ENCODE measurements around the gene MINDY2.
"Not testable (repeated sequence)": the region's sequence is repeated elsewhere in the genome, so short reads cannot be mapped to it uniquely, and the experiment has no call there.

The MINDY2 gene

DNA sequence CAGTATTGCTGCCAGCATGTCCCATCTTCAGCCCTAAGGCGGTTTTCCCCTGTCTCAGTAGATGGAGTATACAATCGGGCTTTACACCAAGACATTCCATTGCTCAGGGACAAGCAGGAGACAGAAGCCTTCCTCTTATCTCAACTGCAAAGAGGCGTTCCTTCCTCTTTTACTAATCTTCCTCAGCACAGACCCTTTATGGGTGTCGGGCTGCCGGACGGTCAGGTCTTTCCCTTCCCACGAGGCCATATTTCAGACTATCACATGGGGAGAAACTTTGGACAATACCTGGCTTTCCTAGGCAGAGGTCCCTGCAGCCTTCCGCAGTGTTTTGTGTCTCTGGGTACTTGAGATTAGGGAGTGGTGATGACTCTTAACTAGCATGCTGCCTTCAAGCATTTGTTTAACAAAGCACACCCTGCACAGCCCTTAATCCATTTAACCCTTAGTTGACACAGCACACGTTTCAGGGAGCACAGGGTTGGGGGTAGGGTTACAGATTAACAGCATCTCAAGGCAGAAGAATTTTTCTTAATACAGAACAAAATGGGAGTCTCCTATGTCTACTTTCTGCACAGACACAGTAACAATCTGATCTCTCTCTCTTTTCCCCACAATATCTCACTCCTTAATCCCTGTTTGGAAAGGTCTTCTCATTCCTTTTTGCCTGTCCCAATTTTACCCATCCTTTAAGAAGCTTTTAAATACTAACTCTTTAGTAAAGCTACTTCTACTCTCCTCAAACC is 62.8 kb downstream of the MINDY2 start:
- not testable (repeated sequence) for DNase-seq (ENCODE audit: low spot score)

DNA sequence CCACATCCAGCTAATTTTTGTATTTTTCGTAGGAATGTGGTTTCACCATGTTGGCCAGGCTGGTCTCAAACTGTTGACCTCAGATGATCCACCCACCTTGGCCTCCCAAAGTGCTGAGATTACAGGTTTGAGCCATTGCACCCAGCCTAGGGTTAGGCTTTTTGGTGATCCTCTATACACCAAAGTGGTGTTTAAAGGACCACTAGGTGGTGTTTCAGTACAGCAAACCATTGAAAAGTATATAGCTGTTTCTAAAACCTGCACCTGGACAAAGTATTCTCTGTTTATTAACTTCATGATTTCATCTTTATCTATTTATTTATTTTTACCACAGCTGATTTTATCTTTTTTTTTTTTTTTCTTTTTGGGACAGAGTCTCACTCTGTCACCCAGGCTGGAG is 68.4 kb downstream of the MINDY2 start:
- no peak for DNase-seq (ENCODE audit: low spot score)

DNA sequence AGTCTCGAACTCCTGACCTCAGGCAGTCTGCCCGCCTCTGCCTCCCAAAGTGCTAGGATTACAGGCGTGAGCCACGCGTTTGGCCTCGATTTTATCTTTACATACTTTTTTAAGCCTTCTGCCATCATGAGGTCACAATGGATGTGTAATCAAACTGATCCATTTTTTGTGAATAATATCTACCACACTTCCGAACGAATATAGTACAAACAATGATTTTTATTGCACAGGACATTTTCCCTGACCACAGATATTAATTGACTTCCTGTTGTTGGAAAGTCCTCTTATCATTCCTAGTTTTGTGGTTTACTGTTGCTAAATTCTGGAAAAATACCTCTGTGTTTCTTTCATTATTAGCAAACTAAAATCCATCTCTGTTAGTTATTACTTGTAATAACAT is 68.9 kb downstream of the MINDY2 start:
- DNase-seq (ENCODE audit: low spot score): no peak

DNA sequence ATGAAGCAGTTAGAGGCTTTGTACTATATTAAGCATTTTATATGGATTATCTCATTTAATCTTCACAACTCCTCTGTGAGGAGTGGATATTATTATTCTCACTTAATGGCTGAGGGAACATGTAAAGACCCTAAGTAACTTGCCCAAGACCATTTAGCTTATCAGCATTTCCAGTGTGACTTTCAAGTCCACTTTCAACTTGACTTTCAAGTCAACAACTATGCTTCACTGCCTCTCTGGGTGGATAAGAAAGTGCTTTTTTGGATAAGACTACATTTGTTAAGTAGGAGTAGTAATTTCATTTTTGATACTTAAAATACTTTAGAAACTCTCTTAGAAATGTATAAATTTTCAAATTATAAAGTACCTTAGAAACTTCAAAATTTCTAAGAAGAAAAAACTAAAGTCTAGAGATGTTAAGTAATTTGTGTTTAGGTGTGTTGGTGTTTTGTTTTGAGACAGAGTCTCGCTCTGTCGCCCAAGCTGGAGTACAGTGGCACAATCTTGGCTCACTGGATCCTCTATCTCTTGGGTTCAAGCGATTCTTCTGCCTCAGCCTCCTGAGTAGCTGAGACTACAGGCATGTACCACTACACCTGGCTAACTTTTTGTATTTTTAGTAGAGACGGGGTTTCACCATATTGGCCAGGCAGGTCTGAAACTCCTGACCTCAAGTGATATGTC is 71.8 kb downstream of the MINDY2 start:
- no peak for DNase-seq (ENCODE audit: low spot score)

DNA sequence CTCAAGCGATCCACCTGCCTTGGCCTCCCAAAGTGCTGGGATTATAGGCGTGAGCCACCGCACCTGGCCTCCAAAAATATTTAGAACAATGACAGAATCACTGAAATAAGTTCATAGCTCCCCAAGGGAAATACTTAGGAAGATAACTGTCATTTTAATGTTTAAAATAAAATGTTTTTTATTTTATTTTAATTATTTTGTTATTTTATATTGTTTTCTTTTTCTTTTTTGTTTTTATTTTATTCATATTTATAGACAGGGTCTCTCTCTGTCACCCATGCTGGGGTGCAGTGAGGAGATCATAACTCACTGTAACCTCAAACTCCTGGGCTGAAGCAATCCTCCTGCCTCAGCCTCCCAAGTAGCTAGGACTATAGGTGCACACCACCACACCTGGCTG is 80.1 kb downstream of the MINDY2 start:
- DNase-seq (ENCODE audit: low spot score): not testable (repeated sequence)

DNA sequence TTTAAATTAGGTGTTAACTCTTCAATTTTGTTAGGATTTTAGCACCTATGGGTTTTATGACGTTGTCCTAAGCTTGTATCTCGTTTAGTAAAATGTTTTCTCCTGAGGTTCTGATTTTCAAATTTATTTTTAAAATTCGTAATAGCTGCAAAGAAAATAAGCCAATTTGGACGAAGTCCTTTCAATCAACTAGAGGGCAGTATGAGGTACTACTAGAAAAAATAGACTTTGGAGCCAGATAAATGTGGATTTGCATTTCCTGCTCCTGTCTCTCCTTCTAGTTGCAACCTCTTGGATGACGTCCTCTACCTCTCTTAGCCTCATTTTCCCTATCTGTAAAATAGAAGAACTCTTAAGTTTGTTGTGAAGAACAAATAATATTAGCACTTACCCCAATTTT is 81.2 kb downstream of the MINDY2 start:
- no peak for DNase-seq (ENCODE audit: low spot score)

DNA sequence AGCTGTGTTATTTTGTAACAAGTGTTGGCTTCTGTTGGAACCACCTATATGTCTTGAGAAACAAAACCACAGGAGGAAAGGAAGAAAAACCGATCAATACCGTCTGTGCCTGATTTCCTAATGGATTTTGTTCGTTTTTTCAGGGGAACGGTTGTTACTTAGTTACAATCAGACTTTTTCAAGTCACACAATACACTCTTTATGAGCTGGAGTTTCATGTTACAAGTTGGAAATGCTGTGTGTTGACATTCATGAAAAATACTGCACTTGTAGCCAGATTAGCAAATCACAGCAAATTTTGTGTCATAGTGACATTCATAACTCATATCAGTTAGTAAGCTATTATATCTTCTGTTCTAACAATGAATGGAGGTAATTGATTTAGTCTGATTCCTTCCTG is 83.5 kb downstream of the MINDY2 start:
- no peak for DNase-seq (ENCODE audit: low spot score)

DNA sequence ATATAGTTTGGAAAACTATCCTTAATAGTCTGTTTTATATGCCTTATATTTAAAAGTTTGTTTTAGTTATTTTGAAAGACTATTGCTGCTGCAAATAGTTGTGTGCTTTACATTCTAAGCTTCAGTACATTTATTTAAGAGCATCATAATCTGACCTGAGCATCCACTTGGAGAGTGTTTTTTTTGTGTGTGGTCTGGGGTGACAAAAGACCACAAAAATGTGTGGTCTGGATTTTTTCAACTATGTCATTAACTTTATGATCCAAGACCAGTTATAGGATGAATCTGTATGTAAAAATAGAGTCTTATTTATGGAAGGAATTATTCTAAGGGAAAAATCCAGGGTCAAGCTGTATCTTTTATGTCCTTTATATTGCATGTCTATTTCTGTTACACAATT is 85.0 kb downstream of the MINDY2 start:
- DNase-seq (ENCODE audit: low spot score): no peak

DNA sequence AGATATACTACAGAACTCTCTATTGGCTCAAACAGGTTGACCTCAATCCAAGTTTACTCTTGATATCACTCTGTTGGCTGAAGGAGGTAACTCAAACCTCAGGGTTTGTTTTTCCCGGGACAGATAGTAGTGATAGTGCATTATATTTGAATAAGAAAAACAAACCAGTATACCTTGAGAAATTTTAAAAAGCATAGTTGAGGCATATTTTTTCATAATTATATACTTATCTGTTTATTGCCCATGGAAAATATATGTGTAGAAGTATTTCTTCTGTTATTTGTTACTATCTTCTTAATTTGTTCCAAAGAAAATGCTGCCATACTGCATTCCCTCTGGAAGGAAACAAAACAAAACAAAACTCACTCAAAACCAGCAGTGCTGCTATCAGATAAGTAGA is 85.5 kb downstream of the MINDY2 start:
- DNase-seq (ENCODE audit: low spot score): not testable (repeated sequence)

DNA sequence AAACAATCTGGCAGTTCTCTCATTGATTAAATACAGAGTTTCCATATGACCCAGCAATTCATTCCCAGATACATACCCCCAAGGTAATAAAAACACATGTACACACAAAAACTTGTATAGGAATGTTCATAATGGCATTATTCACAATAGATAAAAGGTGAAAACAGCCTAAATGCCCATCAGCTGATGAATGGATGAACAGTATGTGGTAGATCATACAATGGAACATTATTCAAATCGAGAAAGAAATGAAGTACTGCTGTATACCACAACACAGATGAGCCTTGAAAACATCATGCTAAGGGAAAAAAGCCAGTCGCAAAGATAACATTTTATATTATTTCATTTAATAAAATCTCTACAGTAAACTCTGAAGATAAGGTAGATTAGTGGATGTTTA is 91.2 kb downstream of the MINDY2 start:
- no peak for DNase-seq (ENCODE audit: low spot score)

DNA sequence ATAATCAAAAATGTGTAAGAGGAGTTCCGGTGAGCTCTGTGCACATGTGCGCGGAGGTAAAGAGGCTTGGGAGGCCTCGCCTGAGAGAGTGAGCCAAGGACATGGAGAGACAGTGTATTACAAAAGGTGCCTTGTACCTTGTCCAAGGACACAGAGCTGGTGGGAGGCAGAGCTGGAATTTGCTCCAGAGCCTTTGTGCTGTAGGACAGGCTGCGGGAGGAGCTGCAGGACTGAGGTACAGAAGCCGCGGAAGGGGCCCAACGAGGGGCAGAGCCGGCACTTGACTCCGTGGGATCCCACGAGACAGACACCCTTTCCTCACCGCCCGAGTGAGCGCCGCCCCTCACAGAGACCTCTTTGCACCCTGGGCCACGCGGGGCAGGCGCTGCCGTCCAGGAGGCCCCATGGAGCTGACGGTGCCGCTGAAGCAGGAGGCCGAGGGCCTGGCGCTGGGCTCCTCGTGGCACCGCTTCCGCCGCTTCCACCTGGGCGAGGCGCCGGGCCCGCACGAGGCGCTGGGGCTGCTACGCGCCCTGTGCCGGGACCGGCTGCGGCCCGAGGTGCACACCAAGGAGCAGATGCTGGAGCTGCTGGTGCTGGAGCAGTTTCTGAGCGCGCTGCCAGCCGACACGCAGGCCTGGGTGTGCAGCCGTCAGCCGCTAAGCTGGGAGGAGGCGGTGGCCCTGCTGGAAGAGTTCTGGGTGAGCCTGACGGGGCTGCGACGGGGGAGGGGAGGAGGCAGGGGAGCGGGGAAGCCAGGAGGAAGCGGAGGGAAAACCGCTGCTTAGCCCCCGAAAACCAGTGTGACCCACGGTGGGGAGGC is 93.7 kb downstream of the MINDY2 start:
- peak; percentile 39 for DNase-seq (ENCODE audit: low spot score)

DNA sequence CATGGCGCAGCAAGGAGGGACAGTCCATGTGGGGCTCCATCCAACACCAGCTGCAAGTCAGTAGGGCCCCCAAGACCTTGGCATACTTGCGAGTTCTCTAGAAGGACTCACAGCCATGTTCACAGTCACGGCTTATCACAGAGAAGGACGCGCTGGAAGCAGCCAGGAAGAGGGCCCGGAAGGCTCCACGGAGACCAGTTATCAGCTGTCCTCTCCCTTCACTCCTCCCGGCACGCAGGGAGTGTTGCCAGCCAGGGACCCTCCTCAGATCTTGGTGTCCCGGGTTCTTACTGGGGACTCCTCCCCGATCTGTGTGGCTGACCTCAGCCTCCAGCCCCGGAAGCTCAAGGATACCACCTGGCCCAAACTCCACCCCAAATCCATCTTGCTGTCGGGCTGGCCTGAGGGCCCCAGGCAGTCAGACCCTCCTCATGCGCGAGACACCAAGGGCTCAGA is 94.4 kb downstream of the MINDY2 start:
- no peak for DNase-seq (ENCODE audit: low spot score)

DNA sequence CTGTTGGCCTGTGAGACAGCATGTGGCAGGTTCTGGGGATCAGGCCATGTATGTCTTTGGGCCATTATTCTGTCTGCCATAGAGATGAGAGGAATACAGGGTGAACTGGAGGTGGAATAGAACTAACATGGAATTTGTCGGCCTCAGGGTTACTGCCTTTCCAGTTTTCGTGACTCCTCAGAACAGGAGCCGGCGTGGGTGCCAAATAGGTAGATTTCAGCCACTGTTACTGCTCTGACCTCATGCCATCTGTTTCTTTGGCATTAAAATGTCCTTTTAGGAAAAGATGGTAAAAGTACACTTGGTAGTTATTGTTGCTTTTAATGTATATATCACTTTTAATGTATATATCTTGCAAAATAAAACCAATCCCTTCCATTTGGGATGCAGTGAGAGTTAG is 96.8 kb downstream of the MINDY2 start:
- DNase-seq (ENCODE audit: low spot score): no peak

DNA sequence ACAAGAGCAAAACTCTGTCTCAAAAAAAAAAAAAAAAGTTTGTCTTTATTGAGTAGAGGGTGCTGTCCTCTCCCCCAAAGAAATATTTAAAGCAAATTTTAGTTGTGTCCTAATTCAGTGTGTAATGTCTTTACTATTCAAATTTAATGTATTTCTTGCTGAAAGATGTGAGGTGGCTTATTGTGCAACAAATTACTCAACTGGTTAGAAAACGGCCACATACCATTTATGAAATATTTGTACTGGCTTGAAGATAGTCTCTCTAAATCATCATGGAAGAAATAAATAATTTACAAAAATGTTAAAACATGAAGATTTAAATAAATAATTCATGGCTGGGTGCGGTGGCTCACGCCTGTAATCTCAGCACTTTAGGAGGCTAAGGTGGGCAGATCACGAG is 99.3 kb downstream of the MINDY2 start:
- no peak for DNase-seq (ENCODE audit: low spot score)

DNA sequence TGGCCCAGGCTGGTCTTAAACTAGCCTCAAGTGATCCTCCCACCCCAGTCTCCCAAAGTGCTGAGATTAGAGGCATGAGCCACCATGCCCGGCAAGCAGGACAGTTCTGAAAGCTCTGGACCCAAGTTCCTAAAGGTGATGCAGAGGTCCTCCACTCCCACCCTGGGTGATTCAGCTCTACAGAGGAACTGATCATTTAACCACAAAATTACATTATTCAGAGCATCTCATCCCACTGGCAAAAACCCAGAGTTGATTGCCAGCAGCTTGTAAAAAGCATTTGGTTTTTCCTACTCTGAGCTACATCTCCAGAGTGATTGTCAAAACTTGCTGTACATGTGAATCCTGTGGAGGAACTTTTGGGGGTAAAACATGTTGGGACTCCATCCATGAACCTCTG is 102.2 kb downstream of the MINDY2 start:
- peak; percentile 20 for DNase-seq (ENCODE audit: low spot score)

DNA sequence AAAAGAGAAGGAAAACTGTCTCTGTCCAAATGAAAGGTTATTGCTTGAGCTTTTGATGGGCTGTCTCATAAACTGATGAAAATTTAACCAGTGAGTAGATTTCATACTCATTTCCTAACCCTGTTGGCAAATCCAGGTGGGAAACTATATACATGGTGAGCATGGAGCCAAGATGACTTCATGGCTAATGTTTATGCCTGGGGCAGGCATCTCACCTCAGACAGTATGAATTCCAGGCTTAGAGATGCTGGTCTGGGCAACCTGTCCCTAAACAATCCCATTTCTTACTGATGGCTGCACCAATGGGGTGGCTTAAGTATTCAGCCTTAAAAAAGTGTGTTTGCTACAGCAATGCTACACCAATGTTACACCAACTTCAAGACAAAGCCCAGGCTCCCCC is 104.2 kb downstream of the MINDY2 start:
- DNase-seq (ENCODE audit: low spot score): no peak

DNA sequence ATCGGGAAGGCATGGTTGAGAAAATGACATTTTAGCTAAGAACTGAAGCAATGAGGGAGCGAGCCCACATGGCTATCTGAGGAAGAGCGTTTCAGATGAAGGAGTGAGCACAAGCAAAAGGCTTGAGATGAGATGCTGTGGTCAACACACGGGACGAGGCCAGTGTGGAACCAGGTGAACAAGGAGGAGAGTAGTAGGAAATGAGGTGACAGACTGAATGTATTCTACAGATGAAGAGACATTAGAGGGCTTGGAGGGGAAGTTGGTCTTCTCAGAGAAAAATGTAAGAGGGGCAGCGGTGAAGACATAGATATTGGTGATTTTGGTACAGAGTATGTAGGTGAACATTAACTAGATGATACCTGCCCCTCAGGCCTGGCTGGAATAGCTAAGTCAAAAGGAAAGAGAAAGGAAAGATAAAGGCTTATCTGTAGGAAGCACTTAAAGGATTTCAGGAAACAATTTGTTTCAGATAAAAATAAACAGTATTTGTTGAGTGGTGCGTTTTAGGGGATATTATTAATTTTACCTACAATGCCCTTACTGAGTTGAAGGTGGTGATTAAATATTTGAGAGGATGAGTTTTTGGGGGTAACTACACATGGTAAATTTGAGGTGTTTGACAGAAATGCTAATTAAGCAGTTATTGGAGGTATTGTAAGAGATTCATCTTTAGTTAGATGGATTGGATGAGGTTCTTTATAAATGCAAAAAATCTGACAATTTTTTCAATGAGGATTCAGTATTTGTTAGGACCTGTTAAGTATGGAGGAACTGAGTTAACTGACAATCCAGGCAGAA is 105.4 kb downstream of the MINDY2 start:
- no peak for DNase-seq (ENCODE audit: low spot score)

DNA sequence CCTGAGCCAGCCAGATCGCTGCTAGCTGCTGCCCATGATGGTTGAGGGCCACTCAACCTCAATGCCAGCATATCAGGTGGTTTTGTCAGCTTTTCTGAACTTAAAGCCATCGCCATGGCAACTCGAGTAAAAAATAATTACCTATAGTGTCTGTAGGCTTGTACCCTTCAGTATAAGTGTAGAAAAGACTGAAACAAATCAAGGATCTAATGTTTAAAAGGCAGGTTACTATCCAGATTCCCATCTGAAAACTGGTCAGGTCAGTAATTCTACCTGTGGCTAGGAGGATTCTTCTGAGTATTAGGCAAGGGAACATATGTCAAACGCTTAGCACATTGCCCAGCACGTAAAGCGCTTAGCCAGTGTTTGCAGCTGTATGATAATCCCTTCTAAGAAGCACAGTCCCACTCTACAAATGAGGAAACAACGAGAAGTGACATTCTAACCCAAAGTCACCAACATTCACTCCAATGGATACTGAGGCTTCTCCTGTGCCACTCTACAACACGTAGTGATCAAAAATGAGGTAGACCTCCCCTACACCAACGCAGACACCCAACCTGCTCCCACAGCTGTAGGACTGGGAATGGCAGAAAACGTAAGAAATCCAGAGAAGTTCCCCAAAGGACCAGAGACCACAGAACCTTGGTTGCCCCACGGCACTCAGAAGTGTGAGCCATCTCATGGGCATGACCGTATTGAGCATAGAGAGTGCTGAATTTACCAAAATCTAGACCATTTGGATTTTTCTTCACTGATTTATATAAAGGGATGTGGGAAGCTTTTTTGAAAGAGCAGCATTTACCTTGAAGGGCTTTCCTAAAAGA is 107.1 kb downstream of the MINDY2 start:
- no peak for DNase-seq (ENCODE audit: low spot score)

DNA sequence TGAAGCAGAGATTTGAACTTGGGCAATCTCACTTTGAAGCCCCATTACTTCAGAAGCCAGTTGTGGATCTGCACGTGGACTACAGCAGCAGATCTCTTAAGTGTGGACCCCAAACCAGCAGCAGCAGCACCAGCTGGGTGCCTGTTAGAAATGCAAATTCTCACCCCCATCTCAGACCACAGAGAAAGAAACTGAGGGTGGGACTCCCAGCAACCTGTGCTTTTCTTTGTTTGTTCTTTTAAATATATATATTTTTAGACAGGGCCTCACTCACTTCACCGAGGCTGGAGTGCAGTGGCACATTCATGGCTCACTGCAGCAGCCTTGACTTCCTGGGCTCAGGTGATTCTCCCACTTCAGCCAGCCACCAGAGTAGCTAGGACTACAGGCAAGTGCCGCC is 109.2 kb downstream of the MINDY2 start:
- no peak for DNase-seq (ENCODE audit: low spot score)

DNA sequence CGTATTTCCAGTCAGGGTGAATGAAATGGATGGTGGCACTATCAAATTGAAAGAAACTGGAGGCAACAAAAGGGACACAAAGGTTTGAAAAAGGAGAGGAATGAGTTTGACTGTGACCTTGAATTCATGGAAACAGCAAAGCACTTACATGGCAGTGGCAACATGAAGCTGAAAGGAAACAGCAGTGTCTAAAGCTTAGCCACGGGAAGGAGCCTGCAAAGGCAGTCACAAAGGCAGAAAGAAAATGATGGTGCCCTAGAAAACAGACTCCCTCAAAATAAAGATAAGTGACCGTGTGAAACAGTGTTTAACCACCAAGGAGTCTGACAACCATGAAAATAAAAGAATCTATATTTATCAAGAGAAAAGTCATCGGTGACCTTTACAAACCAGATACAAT is 111.1 kb downstream of the MINDY2 start:
- DNase-seq (ENCODE audit: low spot score): no peak

DNA sequence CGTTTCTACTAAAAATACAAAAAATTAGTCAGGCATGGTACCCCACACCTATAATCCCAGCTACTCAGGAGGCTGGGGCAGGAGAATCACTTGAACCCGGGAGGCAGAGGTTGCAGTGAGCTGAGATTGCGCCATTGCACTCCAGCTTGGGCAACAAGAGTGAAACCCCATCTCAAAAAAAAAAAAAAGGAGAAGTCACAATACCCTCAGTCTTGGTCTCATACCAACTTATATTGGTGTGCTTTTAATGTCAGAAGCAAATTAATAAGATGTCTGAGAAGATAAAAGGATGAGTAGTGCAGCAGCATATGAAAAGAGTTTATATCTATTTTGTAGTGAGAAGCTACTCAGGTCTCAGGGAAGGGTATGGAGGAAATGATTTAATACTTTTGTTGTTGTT is 112.8 kb downstream of the MINDY2 start:
- not testable (repeated sequence) for DNase-seq (ENCODE audit: low spot score)
